GM12872 (cell line): Measurements from ENCODE around the gene KIFC3.

Experiments used
- TF ChIP-seq, protein P1 (sequence below): IDR thresholded peaks from 3 replicates; pipeline ENCODE4 v1.5.1; 2011; ENCODE audit warnings: low read depth, mild to moderate bottlenecking, low read length, moderate library complexity; ENCODE audit not compliant: insufficient read depth

The KIFC3 gene

DNA sequence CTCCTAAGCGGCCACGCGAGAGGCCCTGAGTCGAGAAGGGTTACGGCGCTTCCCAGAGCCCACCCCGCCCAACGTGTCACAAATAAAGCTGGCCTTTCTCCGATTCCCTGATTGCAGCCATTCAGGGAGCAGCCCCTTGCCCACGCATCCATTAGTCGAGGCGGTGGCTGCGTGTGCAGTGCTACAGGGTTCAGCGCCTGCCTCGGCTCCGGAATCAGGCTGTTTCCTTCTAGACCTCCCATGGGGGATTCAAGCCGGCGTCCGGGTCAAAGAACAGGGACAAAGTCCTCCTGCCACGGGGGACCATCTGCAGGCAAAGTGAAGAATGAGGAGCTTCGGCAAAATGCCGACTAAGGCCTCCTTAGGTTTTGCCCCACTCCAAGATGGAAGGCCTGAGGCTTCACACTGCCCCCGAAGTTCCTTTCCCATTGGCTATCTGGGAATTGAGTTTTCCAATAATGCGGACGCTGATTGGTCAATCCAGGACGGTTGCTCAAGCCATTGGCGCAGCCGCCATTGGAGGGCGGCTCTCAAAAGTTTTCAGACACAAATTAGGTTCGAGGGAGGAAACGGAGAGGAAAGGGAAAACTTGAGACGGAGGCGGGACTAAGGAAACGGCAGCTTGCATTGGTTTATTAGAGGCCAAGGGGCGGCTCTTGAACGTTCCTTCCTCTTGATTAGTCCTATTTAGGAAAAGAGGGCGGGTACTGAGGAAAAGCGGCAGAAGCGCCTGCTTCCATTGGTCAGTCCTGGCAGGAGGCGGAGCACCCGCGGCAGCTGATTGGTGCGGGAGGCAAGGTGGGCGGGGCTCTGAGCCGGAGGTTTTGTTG is 67.2 kb downstream of the KIFC3 start:
- TF ChIP-seq, protein P1, sequence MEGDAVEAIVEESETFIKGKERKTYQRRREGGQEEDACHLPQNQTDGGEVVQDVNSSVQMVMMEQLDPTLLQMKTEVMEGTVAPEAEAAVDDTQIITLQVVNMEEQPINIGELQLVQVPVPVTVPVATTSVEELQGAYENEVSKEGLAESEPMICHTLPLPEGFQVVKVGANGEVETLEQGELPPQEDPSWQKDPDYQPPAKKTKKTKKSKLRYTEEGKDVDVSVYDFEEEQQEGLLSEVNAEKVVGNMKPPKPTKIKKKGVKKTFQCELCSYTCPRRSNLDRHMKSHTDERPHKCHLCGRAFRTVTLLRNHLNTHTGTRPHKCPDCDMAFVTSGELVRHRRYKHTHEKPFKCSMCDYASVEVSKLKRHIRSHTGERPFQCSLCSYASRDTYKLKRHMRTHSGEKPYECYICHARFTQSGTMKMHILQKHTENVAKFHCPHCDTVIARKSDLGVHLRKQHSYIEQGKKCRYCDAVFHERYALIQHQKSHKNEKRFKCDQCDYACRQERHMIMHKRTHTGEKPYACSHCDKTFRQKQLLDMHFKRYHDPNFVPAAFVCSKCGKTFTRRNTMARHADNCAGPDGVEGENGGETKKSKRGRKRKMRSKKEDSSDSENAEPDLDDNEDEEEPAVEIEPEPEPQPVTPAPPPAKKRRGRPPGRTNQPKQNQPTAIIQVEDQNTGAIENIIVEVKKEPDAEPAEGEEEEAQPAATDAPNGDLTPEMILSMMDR: no peak

DNA sequence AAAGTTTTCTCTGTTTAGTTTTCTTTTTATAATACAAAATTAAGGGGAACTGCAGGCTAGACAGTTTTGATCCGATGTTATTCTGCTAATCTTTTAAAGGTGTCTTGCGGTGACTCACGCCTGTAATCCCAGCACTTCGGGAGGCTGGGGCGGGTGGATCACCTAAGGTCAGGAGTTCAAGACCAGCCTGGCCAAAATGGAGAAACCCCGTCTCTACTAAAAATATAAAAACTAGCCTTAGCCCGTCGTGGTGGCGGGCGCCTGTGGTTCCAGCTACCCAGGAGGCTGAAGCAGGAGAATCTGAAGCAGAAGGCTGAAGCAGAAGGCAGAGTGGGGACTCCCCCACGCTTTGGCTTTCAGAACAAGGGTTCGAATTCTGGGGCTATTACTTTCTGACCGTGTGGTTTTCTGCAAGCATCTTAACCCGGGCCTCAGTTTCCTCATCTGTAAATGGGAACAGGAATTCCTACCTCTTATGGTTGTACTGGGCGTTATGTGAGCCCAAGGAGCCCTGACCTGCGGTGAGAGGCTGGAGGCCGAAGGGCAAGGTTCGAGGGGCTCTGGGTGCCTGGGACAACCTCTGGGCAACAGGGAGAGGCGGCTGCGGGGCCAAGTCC is 67.9 kb downstream of the KIFC3 start:
- TF ChIP-seq, protein P1: no peak

DNA sequence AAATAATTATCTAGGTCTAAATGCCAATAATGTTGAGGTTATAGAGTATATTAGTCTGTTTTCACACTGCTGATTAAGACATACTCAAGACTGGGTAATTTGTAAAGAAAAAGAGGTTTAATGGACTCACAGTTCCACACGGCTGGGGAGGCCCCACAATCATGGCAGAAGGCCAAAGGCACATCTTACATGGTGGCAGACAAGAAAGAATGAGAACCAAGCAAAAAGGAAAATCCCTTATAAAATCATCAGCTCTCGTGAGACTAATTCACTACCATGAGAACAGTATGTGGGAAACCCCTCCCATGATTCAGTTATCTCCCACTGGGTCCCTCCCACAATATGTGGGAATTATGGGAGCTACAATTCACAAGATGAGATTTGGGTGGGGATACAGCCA is 69.6 kb downstream of the KIFC3 start:
- TF ChIP-seq, protein P1: no peak

DNA sequence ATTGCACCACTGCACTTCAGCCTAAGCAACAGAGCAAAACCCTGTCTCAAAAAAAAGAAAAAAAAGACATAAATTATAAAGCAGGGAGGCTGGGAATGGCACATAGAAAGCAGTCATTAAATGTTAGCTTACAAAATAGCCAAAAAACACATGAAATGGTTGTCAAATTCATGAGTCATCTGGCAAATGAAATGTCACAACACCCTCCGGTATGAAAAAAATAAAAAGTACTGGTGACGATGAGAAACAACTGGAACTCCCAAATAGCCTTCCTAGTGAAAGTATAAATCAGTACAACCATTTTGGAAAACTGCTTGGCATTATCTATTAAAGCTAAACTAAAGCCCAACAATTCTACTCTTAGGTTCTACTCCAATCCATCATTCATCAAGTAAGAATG is 70.3 kb downstream of the KIFC3 start:
- TF ChIP-seq, protein P1: no peak

DNA sequence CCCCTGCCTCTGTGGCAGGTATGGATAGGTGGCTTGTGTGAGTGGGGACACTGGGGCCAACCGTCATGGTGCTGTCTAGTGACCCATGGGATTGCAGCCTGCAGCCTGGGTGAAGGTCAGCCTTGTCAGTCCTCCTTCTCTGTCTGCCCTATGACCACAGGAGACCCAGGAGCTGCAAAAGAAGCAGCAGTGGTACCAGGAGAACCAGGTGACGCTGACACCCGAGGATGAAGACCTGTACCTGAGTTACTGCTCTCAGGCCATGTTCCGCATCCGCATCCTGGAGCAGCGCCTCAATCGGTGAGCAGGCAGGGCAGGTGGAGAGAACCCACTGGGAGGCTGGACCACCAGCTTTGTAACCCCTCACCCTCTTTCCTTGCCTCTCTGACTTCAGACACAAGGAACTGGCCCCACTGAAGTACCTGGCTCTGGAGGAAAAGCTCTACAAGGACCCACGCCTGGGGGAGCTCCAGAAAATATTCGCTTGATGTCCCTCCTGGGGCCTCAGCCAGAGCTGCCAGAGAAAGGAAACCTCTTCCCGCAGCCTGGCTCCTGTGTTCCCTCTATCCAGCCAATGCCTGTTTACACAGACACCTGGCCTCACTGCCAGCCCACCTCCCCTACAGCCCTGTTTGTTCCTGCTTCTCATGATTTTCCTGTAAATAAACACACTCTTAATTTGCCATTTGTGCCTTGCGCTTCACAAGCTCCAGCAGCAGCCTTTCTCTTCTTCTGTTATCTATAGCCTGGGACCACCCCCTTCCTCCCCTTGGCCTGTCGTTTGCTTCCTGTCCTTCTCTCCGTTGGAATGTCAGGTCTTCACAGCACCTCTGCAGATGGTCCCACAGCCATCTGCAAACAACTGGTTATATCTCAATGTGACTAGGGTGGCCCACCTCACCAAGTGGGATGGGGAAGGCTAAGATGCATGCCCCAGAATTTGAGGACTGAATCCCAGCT is 71.2 kb downstream of the KIFC3 start:
- TF ChIP-seq, protein P1: no peak

DNA sequence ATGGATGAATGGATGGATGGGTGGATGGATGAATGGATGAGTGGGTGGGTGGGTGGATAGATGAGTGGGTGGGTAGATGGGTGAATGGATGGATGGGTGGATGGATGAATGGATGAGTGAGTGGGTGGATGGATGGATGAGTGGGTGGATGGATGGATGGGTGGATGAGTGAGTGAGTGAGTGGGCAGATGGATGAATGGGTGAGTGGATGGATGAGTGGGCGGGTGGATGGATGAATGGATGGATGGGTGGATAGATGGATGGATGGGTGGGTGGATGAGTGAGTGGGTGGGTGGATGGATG is 73.2 kb downstream of the KIFC3 start:
- TF ChIP-seq, protein P1: no peak
